ENCODE measurements around the gene SPRR5. TPM values are rescaled to one million over a fixed set of nuclear protein-coding genes. Genes with fewer than 3 reads are reported as not detected.

Gene SPRR5
- total RNA-seq, 4 donors from 2014 or later = not detected

GRCh38 chr1:152959273-152959672, 12.3 kb downstream of the SPRR5 start:
- ATAC-seq (ENCODE audit: low FRiP score) (no peak), DNase-seq (ENCODE audit: low spot score) (no peak)
- TF ChIP-seq, protein P1, sequence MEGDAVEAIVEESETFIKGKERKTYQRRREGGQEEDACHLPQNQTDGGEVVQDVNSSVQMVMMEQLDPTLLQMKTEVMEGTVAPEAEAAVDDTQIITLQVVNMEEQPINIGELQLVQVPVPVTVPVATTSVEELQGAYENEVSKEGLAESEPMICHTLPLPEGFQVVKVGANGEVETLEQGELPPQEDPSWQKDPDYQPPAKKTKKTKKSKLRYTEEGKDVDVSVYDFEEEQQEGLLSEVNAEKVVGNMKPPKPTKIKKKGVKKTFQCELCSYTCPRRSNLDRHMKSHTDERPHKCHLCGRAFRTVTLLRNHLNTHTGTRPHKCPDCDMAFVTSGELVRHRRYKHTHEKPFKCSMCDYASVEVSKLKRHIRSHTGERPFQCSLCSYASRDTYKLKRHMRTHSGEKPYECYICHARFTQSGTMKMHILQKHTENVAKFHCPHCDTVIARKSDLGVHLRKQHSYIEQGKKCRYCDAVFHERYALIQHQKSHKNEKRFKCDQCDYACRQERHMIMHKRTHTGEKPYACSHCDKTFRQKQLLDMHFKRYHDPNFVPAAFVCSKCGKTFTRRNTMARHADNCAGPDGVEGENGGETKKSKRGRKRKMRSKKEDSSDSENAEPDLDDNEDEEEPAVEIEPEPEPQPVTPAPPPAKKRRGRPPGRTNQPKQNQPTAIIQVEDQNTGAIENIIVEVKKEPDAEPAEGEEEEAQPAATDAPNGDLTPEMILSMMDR (IDR thresholded peaks at IDR 0.05) = no peak

- ATAC-seq (ENCODE audit: low FRiP score) (no peak), DNase-seq (ENCODE audit: low spot score) (no peak)
- TF ChIP-seq, protein P1 (IDR thresholded peaks at IDR 0.05) = no peak
Measured at GRCh38 chr1:152959801-152960451, 12.9 kb downstream of the SPRR5 start.

DNA sequence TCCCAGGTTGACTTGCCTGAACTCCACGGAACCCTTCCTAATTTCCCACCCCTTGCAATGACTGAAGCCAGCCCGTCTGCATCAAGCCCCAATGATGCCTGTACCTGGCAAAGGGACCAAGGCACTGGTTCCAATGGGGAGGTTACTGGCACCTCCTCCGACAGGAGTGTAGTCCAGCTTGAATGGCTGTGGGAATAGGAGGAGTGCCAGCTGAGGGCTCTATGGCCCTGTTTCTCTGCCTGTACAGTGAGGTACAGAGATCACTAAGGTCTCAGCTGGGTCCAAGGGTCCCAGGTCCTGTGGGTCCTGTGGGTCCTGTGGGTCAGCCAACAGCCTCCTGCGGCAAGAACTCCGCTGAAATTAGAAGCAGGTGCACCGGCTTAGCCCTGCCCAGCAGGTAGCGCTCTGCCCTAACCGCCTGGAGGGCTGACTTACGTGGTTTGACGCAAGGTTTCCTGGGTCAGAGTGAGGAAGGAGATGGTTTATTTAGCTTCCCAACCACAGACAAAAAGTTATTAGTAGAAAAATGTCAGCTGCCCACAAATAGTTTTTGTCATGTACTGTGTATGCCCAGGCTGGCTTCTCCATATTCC, 13.5 kb downstream of the SPRR5 start:
- ATAC-seq (ENCODE audit: low FRiP score) (no peak), DNase-seq (ENCODE audit: low spot score) (no peak)
- TF ChIP-seq, protein P1 (IDR thresholded peaks at IDR 0.05) = no peak

GRCh38 chr1:152961226-152961891, 14.4 kb downstream of the SPRR5 start:
- ATAC-seq (ENCODE audit: low FRiP score) (no peak), DNase-seq (ENCODE audit: low spot score) (no peak)
- TF ChIP-seq, protein P1 (IDR thresholded peaks at IDR 0.05) = no peak

GRCh38 chr1:152962876-152963415, 15.9 kb downstream of the SPRR5 start:
- TF ChIP-seq, protein P1 (IDR thresholded peaks at IDR 0.05) = no peak
- no peak for DNase-seq (ENCODE audit: low spot score)

DNA sequence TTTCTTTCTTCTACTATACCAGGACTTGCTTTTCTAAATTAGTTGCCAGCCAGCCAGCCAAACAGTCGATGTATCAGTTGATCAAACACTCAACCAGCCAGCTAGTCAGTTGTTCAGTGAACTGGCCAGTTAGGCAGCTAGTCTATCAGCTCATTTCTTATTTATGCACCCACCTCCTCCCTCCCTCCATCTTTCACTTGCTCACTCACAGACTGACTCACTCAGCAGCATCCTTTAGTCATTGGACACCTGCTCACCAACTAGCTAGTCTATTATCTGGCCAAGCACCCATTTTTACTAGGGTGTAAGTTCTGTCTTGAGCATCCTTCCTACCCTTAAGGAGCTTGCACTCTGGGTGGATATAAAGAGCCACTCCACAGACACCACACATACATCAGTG, 17.5 kb downstream of the SPRR5 start:
- TF ChIP-seq, protein P1 (IDR thresholded peaks at IDR 0.05) = no peak
- DNase-seq (ENCODE audit: low spot score) (no peak), ATAC-seq (ENCODE audit: low FRiP score) (no peak)

More at GRCh38 chr1:152962876-152963415, 15.9 kb downstream of the SPRR5 start:
- no peak for ATAC-seq (ENCODE audit: low FRiP score)
